Astrocyte (in vitro differentiated cells and primary cell): ENCODE results near the gene RASSF3.

Source experiments
- CTCF ChIP-seq: IDR thresholded peaks from 2 replicates; pipeline ENCODE4 v1.5.1; 2011; ENCODE audit warnings: low read depth, mild to moderate bottlenecking, inconsistent platforms, low read length, moderate library complexity; ENCODE audit not compliant: insufficient read depth
- EZH2 ChIP-seq: IDR thresholded peaks from 2 replicates; pipeline ENCODE4 v1.6.1; 2012; ENCODE audit warnings: mild to moderate bottlenecking, low read length, inconsistent platforms; ENCODE audit not compliant: insufficient read depth

- TF ChIP-seq CTCF: no peak
- TF ChIP-seq EZH2: no peak
These were observed 31.7 kb upstream of the RASSF3 start for GRCh38 chr12:64578566-64578965.
